GM12801 (cell line): Measurements from ENCODE around the gene MPC1L.

Source experiments
- TF ChIP-seq, protein P1 (sequence below): IDR thresholded peaks from one replicate; pipeline ENCODE4 v1.5.1; 2011; ENCODE audit warnings: control low read depth; ENCODE audit not compliant: insufficient read length; ENCODE audit errors: extremely low read depth

Gene MPC1L

GRCh38 chrX:40661489-40661888 lies 38.3 kb downstream of the MPC1L start:
- TF ChIP-seq, protein P1, sequence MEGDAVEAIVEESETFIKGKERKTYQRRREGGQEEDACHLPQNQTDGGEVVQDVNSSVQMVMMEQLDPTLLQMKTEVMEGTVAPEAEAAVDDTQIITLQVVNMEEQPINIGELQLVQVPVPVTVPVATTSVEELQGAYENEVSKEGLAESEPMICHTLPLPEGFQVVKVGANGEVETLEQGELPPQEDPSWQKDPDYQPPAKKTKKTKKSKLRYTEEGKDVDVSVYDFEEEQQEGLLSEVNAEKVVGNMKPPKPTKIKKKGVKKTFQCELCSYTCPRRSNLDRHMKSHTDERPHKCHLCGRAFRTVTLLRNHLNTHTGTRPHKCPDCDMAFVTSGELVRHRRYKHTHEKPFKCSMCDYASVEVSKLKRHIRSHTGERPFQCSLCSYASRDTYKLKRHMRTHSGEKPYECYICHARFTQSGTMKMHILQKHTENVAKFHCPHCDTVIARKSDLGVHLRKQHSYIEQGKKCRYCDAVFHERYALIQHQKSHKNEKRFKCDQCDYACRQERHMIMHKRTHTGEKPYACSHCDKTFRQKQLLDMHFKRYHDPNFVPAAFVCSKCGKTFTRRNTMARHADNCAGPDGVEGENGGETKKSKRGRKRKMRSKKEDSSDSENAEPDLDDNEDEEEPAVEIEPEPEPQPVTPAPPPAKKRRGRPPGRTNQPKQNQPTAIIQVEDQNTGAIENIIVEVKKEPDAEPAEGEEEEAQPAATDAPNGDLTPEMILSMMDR = no peak

GRCh38 chrX:40663078-40663740 lies 40.0 kb downstream of the MPC1L start:
- TF ChIP-seq, protein P1 = no peak

DNA sequence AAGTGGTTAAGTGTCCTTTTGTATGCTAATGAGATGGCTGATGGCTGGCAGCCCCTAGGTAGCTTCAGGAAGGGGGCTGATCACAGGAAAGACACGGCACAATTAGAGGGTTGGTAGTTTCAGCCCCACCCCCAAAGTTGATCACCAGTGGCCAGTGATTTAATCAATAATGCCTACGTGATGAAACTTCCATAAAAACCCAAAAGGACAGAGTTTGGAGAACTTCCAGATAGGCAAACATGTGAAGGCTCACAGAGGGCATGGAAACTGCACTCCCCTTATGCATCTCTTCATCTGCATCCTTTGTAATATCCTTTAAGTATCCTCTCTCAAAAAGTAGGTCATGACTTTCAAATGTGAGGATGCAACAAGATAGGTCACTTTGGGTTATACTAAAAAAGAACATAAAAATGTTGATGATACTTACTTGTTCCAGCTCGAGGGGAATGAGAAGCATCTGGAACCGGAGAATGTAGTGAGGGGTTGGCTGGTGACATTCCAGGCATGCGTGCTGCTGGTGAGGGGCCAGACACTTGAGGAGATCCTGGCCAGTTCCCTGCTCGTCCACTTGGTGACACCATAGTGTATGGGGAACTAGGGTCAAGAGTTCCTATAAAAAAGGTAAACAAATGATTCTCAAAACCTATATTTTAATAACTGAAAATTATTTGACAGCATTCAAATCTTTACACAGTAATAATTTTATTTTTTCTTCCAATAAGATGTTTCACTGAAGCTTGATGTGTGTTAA lies 40.8 kb downstream of the MPC1L start:
- TF ChIP-seq, protein P1 = no peak

DNA sequence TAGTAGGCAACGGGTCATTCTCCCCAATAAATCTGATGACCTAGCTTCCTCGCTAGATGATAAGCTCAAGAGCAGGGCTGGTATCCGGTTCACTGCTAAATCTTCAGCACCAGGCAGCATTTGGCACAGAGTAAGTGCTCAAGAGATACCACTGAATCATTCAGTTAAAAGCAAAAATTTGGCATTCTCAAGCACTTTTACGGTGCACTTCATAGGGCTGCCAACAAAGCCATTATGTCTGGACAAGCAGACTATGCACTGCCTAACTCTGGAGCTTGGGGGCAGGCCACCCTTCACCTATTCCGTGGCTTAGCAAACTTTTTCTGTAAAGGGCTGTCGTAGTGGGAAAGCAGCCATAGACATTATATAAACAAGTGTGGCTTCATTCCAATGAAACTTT lies 47.9 kb downstream of the MPC1L start:
- TF ChIP-seq, protein P1 = no peak
